Measurements from ENCODE around the gene GLRB.

GRCh38 chr4:157035471-157035870 lies 40.5 kb upstream of the GLRB start:
- TF ChIP-seq, protein P1, sequence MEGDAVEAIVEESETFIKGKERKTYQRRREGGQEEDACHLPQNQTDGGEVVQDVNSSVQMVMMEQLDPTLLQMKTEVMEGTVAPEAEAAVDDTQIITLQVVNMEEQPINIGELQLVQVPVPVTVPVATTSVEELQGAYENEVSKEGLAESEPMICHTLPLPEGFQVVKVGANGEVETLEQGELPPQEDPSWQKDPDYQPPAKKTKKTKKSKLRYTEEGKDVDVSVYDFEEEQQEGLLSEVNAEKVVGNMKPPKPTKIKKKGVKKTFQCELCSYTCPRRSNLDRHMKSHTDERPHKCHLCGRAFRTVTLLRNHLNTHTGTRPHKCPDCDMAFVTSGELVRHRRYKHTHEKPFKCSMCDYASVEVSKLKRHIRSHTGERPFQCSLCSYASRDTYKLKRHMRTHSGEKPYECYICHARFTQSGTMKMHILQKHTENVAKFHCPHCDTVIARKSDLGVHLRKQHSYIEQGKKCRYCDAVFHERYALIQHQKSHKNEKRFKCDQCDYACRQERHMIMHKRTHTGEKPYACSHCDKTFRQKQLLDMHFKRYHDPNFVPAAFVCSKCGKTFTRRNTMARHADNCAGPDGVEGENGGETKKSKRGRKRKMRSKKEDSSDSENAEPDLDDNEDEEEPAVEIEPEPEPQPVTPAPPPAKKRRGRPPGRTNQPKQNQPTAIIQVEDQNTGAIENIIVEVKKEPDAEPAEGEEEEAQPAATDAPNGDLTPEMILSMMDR (IDR thresholded peaks at IDR 0.05; ENCODE audit: low read depth, low read length), result no peak
- no peak for TF ChIP-seq EZH2phosphoT487 (IDR thresholded peaks at IDR 0.05; ENCODE audit: low read depth)
